Measurements from ENCODE around the gene TCEA3.

DNA sequence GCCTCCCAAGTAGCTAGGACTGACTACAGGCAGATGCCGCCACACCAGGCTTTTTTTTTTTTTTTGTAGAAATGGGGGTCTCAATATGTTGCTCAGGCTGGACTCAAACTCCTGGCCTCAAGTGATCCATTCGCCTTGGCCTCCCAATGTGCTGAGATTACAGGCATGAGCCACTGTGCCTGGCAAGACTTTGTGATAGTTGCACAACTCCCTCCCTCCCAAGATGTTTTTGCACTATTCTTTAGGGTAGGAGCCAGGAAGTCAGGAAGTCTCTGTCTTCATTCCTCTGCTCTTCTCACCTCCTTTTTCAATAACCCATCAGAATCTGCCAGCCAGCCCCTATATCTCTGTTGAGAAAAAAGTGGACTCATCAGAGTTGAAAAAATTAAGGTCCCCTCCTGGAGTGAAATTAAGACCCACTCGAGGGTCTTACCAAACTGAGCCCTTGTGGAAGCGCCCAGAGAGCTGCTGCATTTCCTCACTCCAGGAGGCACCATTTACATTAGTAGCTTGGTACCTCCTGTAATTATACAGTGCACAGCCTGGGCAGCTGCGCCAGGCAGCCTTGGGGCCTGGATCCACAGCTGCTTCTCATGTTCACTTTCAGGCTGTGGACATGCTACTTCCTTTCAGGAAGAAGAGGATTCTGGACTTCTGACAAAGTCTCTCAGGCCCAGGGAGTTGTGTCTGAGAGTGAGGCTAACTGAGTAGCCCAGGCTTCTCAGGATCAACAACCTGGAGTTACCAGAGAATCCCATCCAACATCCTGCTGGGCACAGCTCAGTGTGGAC lies 24.0 kb downstream of the TCEA3 start:
- TF ChIP-seq, protein P1, sequence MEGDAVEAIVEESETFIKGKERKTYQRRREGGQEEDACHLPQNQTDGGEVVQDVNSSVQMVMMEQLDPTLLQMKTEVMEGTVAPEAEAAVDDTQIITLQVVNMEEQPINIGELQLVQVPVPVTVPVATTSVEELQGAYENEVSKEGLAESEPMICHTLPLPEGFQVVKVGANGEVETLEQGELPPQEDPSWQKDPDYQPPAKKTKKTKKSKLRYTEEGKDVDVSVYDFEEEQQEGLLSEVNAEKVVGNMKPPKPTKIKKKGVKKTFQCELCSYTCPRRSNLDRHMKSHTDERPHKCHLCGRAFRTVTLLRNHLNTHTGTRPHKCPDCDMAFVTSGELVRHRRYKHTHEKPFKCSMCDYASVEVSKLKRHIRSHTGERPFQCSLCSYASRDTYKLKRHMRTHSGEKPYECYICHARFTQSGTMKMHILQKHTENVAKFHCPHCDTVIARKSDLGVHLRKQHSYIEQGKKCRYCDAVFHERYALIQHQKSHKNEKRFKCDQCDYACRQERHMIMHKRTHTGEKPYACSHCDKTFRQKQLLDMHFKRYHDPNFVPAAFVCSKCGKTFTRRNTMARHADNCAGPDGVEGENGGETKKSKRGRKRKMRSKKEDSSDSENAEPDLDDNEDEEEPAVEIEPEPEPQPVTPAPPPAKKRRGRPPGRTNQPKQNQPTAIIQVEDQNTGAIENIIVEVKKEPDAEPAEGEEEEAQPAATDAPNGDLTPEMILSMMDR (conservative IDR thresholded peaks at IDR 0.05; ENCODE audit: low read depth in 2 of 2) = no peak
- TF ChIP-seq EZH2 (IDR thresholded peaks at IDR 0.05; ENCODE audit: low read depth, unreplicated experiment) = no peak
- no peak for TF ChIP-seq ZNF331 (CRISPR knock-in tag; IDR thresholded peaks at IDR 0.05; ENCODE audit: low read depth)
- TF ChIP-seq, protein P2, sequence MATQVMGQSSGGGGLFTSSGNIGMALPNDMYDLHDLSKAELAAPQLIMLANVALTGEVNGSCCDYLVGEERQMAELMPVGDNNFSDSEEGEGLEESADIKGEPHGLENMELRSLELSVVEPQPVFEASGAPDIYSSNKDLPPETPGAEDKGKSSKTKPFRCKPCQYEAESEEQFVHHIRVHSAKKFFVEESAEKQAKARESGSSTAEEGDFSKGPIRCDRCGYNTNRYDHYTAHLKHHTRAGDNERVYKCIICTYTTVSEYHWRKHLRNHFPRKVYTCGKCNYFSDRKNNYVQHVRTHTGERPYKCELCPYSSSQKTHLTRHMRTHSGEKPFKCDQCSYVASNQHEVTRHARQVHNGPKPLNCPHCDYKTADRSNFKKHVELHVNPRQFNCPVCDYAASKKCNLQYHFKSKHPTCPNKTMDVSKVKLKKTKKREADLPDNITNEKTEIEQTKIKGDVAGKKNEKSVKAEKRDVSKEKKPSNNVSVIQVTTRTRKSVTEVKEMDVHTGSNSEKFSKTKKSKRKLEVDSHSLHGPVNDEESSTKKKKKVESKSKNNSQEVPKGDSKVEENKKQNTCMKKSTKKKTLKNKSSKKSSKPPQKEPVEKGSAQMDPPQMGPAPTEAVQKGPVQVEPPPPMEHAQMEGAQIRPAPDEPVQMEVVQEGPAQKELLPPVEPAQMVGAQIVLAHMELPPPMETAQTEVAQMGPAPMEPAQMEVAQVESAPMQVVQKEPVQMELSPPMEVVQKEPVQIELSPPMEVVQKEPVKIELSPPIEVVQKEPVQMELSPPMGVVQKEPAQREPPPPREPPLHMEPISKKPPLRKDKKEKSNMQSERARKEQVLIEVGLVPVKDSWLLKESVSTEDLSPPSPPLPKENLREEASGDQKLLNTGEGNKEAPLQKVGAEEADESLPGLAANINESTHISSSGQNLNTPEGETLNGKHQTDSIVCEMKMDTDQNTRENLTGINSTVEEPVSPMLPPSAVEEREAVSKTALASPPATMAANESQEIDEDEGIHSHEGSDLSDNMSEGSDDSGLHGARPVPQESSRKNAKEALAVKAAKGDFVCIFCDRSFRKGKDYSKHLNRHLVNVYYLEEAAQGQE (IDR thresholded peaks at IDR 0.05; ENCODE audit: unreplicated experiment) = no peak
- no peak for TF ChIP-seq POLR2AphosphoS5 (IDR thresholded peaks at IDR 0.05; ENCODE audit: low read depth)
